Choroid plexus epithelial cell (primary cell): Measurements from ENCODE around the gene C2.

Experiments
- DNase-seq: peaks from one replicate; pipeline ENCODE4 v3.0.0-alpha.2; 2010; ENCODE audit warnings: low read depth
- H3K4me3 ChIP-seq: 2 replicates; pipeline ENCODE4 v1.5.1; 2011; ENCODE audit warnings: low read depth, mild to moderate bottlenecking, control low read depth, low read length, moderate library complexity
- CTCF ChIP-seq: conservative IDR thresholded peaks from 2 replicates; pipeline ENCODE4 v1.5.1; 2011; ENCODE audit warnings: low read depth, mild to moderate bottlenecking, control low read depth, inconsistent platforms, low read length, moderate library complexity

C2 gene

GRCh38 chr6:31948306-31948705, 20.8 kb downstream of the C2 start:
- no peak for DNase-seq
- no peak for TF ChIP-seq CTCF
- no peak overlapping the region for H3K4me3 ChIP-seq

- no peak for TF ChIP-seq CTCF
- DNase-seq, result peak; percentile 46
- no peak overlapping the region for H3K4me3 ChIP-seq
These were observed 21.4 kb downstream of the C2 start for GRCh38 chr6:31948753-31949413.

GRCh38 chr6:31949926-31950548, 22.5 kb downstream of the C2 start:
- no peak for TF ChIP-seq CTCF
- no peak overlapping the region for H3K4me3 ChIP-seq
- no peak for DNase-seq

GRCh38 chr6:31952140-31952805, 24.8 kb downstream of the C2 start:
- peak; percentile 94 for TF ChIP-seq CTCF

GRCh38 chr6:31952890-31953289, 25.4 kb downstream of the C2 start:
- DNase-seq, result no peak
- no peak overlapping the region for H3K4me3 ChIP-seq
- TF ChIP-seq CTCF, result no peak

More at GRCh38 chr6:31952140-31952805, 24.8 kb downstream of the C2 start:
- no peak overlapping the region for H3K4me3 ChIP-seq
- DNase-seq, result peak; percentile 78

GRCh38 chr6:31954511-31954910, 27.0 kb downstream of the C2 start:
- no peak for TF ChIP-seq CTCF
- H3K4me3 ChIP-seq, result no peak overlapping the region
- no peak for DNase-seq

- H3K4me3 ChIP-seq, result no peak overlapping the region
- DNase-seq, result no peak
- no peak for TF ChIP-seq CTCF
These were observed 29.3 kb downstream of the C2 start for GRCh38 chr6:31956796-31957195.
